Activated naive CD8-positive, alpha-beta T cell (primary cell): ENCODE results near the gene LRRTM4.

Experiments
- H3K27ac Mint-ChIP-seq: one replicate; pipeline ENCODE4 v1.8.0; 2021; ENCODE audit warnings: mixed read lengths
- H3K27me3 Mint-ChIP-seq: one replicate; pipeline ENCODE4 v1.8.0; 2021; ENCODE audit warnings: mixed read lengths
- H3K36me3 Mint-ChIP-seq: one replicate; pipeline ENCODE4 v1.8.0; 2021; ENCODE audit warnings: mixed read lengths
- H3K4me1 Mint-ChIP-seq: one replicate; pipeline ENCODE4 v1.8.0; 2021; ENCODE audit warnings: low read depth, mixed read lengths
- H3K4me3 Mint-ChIP-seq: one replicate; pipeline ENCODE4 v1.8.0; 2021; ENCODE audit warnings: mild to moderate bottlenecking, mixed read lengths
- H3K9me3 Mint-ChIP-seq: one replicate; pipeline ENCODE4 v1.8.0; 2021; ENCODE audit warnings: low read depth, mixed read lengths

The LRRTM4 gene

DNA sequence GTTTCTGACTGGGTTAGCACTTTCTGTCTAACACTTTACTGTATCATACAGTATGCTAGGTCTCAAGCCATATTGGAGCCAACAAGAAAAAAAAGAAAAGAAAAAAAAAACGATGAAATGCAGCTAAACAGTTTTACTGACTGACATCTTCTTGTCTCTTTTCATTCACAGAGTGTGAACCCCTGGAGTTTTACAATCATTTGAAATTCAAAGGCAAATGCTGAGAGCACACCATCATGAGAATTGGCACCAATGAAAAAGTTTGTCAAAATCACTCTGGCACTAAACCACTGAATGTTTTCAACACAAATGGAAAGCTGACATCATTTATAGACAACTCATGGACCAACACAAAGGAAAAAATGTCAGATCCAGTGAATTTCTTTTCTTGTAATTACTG, 513.3 kb downstream of the LRRTM4 start:
- H3K9me3 Mint-ChIP-seq, result peaks cover 23% of the 10 kb centered on the region
- no peaks in the 10 kb centered on the region for H3K36me3 Mint-ChIP-seq
- no peaks in the 10 kb centered on the region for H3K4me1 Mint-ChIP-seq
- no peak overlapping the region for H3K4me3 Mint-ChIP-seq
- no peaks in the 10 kb centered on the region for H3K27me3 Mint-ChIP-seq
- no peak overlapping the region for H3K27ac Mint-ChIP-seq

DNA sequence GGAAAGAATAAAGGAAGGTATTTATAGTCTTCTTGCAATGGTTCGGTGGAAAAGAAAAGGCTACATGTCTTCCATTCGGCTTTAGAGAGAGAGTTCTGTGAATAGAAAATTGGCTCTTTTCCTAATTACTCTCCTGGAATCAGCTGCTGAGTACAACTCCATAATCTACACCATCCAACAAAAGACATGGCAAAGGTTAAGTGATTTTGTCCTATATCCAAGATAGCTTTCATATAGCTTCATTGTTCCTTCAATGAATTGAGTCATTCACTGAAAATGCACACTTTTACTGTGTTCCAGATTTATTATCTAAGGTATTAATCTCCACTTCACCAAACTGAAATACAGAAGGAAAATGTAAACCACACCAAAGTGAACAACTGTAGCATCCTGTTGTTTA, 514.5 kb downstream of the LRRTM4 start:
- H3K36me3 Mint-ChIP-seq, result no peaks in the 10 kb centered on the region
- H3K4me1 Mint-ChIP-seq, result no peaks in the 10 kb centered on the region
- no peak overlapping the region for H3K4me3 Mint-ChIP-seq
- H3K27me3 Mint-ChIP-seq, result no peaks in the 10 kb centered on the region
- H3K27ac Mint-ChIP-seq, result no peak overlapping the region
- peaks cover 19% of the 10 kb centered on the region for H3K9me3 Mint-ChIP-seq

DNA sequence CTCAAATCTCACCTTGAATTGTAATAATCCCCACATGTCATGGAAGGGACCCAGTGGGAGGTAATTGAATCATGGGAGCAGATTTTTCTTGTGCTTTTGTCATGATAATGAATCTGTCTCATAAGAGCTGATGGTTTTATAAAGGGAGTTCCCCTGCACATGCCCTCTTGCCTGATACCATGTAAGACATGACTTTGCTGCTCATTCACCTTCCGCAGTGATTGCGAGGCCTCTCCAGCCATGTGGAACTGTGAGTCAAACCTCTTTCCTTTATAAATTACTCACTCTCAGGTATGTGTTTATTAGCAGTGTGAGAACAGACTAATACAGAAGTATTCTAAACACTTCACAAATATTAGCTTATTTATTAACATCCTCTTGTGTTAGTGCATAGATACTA, 516.7 kb downstream of the LRRTM4 start:
- Mint-ChIP-seq H3K4me3 (no peak overlapping the region), H3K36me3 (no peaks in the 10 kb centered on the region), H3K4me1 (no peaks in the 10 kb centered on the region), H3K27me3 (no peaks in the 10 kb centered on the region), H3K9me3 (peaks cover 23% of the 10 kb centered on the region), H3K27ac (no peak overlapping the region)

DNA sequence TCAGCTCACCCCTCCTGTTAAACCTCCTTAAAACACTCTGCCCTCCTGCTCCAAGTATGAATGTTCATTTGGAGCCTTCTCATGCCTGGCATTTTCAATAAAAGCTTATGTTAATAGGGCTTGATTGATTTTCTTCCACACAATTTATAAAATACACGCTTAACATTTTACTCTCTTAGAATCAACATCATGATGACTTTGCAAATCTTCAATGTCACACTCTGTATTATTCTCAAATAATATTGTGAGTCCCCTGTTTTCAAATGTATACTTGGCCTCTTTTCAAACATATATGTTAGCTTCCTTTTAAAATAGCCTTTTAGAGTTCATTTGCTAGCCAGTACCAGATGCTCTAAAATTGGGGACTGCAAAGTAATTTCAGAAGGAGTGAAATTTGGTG, 520.3 kb downstream of the LRRTM4 start:
- Mint-ChIP-seq H3K9me3 (peaks cover 20% of the 10 kb centered on the region), H3K27ac (no peak overlapping the region), H3K36me3 (no peaks in the 10 kb centered on the region), H3K27me3 (no peaks in the 10 kb centered on the region), H3K4me3 (no peak overlapping the region), H3K4me1 (no peaks in the 10 kb centered on the region)

DNA sequence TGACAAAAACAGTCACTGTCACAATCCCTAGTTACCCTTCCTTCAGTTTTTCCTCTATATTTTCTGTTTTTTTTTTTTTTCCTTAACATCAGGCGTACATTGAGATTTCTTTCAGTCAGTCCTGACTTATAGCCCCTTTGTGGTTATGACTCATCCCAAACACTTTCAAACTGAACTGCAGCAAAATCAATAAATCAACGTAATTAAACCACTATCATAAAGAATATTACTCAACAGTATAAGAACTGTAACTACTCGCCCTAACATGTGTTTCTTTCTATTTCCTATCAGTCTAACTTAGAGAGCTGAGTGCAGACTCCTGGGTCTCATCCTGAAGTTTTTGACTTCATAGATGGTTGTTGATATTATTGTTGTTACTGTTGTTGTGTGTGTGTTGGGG, 523.5 kb downstream of the LRRTM4 start:
- peaks cover 13% of the 10 kb centered on the region for H3K9me3 Mint-ChIP-seq

DNA sequence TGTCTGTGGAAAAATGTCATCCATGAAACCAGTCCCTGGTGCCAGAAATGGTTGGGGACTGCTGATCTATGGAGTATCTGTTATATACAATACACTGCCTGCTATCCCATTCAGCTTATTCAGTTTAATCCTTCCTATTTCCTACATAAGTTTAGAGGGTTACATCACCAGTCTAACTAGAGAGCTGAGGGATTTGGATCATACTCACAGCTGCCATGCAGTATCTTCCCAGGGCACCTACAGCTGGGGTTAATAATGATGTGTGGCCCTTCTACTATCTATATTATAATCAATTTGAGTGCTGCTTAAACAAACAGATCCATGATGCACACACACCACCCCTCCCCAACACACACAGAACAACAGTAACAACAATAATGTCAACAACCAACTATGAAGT, 524.0 kb downstream of the LRRTM4 start:
- no peak overlapping the region for H3K27ac Mint-ChIP-seq
- H3K4me3 Mint-ChIP-seq, result no peak overlapping the region
- no peaks in the 10 kb centered on the region for H3K4me1 Mint-ChIP-seq
- no peaks in the 10 kb centered on the region for H3K36me3 Mint-ChIP-seq
- peaks cover 13% of the 10 kb centered on the region for H3K9me3 Mint-ChIP-seq
- H3K27me3 Mint-ChIP-seq, result no peaks in the 10 kb centered on the region

More for the DNA sequence above, 523.5 kb downstream of the LRRTM4 start:
- Mint-ChIP-seq H3K27me3 (no peaks in the 10 kb centered on the region), H3K27ac (no peak overlapping the region), H3K36me3 (no peaks in the 10 kb centered on the region), H3K4me3 (no peak overlapping the region), H3K4me1 (no peaks in the 10 kb centered on the region)

DNA sequence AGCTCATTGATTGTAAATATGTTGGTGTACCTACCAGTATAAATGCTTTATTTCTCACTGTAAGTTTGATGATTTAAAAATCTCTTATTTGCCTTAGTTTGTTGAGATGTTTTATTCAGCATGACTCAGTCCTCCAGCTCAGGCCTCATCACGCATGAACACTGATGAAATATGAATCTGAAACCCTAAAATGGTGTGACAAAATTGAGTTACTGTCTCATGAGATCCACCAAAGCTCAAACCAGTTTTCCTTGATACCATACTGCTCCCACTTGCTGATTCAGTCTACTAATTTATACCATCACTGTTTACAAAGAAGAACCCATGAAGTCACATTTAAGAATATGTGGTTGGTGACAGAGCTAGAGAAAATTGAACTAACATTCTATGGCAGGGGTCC, 524.9 kb downstream of the LRRTM4 start:
- H3K4me3 Mint-ChIP-seq, result no peak overlapping the region
- H3K27me3 Mint-ChIP-seq, result no peaks in the 10 kb centered on the region
- H3K27ac Mint-ChIP-seq, result no peak overlapping the region
- no peaks in the 10 kb centered on the region for H3K36me3 Mint-ChIP-seq
- no peaks in the 10 kb centered on the region for H3K4me1 Mint-ChIP-seq
- peaks cover 13% of the 10 kb centered on the region for H3K9me3 Mint-ChIP-seq

DNA sequence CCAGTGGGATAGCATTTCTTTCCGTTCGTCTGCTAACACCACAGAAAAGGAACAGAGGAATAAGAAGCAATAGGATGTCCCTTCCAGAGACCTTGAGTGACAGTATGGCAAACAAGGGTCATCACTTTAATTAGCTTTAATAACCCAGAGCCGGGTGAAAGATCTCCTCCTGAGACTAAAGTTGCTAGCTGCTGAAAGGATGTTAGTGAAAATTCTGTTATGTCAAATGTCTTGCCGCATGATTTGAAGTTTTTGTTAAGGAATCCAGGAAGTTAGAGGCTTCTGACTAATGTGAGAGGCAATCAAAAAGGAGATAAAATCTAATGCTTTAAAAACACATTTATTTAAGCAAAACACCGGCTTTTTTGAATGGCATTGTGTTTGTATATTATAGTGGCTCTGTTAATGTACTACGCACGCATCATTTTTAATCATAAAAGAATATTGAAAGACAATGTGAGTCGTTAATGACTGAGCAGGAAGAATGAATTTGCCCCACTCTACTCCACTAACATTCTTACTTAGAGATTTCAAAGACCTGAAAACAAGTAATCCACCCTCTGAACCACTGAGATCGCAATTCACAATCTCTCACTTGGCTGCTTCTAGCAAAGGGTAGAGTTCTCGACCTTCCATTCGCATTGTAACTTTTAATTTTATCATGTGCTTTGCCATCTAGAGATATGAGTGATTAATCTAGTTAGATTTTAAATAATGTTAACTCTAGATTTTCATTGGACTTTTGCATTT, 536.6 kb downstream of the LRRTM4 start:
- H3K9me3 Mint-ChIP-seq, result peaks cover 3% of the 10 kb centered on the region
- no peak overlapping the region for H3K27ac Mint-ChIP-seq
- no peaks in the 10 kb centered on the region for H3K36me3 Mint-ChIP-seq
- no peak overlapping the region for H3K4me3 Mint-ChIP-seq
- H3K4me1 Mint-ChIP-seq, result no peaks in the 10 kb centered on the region
- no peaks in the 10 kb centered on the region for H3K27me3 Mint-ChIP-seq

DNA sequence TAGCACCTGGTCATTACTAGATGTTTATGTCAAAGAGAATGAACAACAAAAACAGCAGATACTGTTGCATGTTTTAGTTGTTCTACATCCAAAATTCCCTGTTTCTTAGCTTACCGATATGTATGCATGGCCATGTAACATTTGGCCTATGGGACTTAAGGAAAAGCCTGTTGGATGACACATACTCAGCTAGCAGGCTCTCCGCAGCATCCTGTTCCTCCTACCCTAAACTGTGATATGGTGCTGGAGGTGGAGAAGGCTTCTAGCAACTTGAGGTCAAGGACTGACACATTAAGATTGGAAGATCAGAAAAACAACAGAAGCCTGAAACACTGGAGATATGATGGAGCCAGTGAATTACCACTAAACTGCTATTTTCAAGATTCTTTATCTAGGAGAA, 537.8 kb downstream of the LRRTM4 start:
- H3K4me1 Mint-ChIP-seq, result no peaks in the 10 kb centered on the region

DNA sequence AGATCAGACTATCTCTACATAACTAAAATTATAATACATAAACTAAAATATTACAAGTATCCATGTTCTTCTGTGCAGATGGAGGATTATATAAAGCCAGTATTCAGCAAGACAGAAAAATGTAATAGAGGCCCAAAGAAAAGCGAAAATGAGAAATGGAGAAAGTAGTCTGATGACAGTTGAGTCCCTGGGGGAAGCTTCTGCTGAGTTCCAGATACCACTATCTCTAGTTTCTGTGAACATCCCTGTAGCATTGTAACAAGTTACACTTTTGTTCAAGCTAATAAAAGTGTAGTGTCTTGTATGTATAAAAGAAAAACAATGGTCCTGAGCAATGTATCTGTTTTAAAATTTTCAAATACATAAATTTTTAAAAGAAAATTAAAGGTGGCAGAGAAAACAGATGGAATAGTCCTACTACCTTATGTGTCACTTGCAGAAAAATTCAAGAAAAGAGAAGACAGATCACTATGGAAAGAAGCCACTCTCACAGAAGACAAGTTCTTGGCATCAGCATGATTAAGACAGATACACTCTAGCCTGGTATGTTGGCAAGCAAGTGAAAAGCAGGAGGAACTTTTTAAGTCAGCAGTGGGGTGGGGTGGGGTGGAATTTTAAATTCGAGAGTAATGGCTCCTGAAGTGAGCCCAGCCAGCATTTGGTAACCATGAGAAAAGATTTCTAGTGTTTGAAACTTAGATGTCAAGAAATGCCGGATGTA, 541.9 kb downstream of the LRRTM4 start:
- Mint-ChIP-seq H3K4me3 (no peak overlapping the region), H3K4me1 (no peaks in the 10 kb centered on the region), H3K27me3 (no peaks in the 10 kb centered on the region), H3K27ac (no peak overlapping the region), H3K36me3 (no peaks in the 10 kb centered on the region), H3K9me3 (no peaks in the 10 kb centered on the region)

More for the DNA sequence above, 537.8 kb downstream of the LRRTM4 start:
- Mint-ChIP-seq H3K36me3 (no peaks in the 10 kb centered on the region), H3K27ac (no peak overlapping the region), H3K4me3 (no peak overlapping the region), H3K27me3 (no peaks in the 10 kb centered on the region), H3K9me3 (peaks cover 3% of the 10 kb centered on the region)

DNA sequence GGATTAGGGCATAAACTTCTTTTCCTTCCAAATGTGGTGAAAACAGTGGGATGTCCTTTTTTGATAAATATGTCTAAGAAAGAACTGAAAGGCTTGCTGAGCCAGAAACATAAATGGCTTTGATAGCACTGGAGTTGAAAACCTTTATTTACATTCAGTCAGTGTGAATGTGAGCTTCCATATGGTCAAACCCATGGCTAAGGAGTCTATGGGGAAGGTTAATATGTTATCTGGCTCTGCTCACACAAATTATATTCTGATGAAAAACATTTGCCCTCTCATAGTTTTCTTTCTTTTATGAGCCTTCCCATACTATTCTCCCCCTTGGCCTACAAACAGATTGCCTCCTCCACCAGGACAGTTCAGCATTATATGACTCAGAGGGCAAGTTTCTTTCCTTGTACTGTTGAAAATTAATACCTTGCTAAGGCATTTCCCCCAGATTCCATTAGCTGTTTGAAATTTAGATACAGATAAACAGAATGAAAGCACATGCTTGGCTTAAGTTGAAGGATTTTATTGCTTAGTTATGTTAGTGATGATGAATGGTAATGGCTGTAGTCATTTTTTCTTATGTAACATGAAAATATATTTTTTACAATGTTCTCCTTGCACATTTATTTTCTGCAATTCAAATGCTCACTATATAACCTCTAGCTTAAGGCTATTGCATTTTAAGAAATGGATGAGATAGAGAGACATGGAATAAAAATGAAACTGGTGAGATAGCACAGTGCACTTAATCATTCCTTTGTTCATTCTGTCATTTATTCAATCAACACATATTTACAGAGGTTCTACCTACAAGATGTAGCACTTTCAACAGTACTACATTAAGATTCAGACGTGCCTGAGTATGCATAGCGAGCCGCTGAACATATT, 544.1 kb downstream of the LRRTM4 start:
- H3K9me3 Mint-ChIP-seq, result no peaks in the 10 kb centered on the region
- H3K36me3 Mint-ChIP-seq, result no peaks in the 10 kb centered on the region
- no peak overlapping the region for H3K27ac Mint-ChIP-seq
- H3K4me1 Mint-ChIP-seq, result no peaks in the 10 kb centered on the region
- H3K27me3 Mint-ChIP-seq, result no peaks in the 10 kb centered on the region
- no peak overlapping the region for H3K4me3 Mint-ChIP-seq

DNA sequence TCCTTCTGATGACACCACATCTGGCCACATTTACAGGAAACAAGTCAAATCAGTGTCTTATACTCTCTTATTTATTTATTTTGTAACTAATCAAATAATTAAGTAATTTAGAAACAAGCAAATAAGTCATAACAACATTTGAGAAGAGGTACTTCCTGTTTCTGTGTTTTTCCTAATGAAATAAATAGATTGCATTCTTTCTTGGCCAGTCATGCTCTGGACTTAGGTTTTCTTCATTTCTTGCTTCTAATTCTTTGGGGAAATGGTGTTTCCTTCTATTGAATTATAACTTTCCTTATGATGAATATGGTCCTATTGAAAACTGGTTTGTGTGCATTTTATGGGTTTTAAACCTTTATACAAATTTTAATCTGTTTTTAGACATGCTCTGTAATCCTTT, 546.4 kb downstream of the LRRTM4 start:
- Mint-ChIP-seq H3K36me3 (no peaks in the 10 kb centered on the region), H3K4me1 (no peaks in the 10 kb centered on the region), H3K9me3 (no peaks in the 10 kb centered on the region), H3K27me3 (no peaks in the 10 kb centered on the region), H3K4me3 (no peak overlapping the region), H3K27ac (no peak overlapping the region)

DNA sequence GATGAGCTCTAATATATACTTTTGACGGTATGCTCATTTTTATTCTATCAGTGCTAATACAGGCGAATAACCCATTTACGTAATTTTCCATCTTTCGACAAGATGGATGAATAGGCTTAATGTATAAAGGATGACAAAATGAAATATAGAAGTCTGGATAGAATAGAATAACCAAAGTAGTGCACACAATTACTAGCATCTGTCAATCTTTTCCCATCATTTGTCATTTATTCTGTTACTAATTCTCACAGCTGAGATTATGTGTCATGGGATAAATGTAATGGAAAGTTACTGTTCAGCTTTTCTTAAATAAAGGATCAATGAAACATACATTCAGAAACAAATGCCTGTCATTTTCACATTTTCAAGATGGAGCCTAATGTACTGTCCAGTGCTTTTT, 548.6 kb downstream of the LRRTM4 start:
- H3K27me3 Mint-ChIP-seq, result no peaks in the 10 kb centered on the region
- H3K9me3 Mint-ChIP-seq, result peaks cover 3% of the 10 kb centered on the region
- H3K4me1 Mint-ChIP-seq, result no peaks in the 10 kb centered on the region
- no peaks in the 10 kb centered on the region for H3K36me3 Mint-ChIP-seq
- H3K4me3 Mint-ChIP-seq, result no peak overlapping the region
- H3K27ac Mint-ChIP-seq, result no peak overlapping the region

DNA sequence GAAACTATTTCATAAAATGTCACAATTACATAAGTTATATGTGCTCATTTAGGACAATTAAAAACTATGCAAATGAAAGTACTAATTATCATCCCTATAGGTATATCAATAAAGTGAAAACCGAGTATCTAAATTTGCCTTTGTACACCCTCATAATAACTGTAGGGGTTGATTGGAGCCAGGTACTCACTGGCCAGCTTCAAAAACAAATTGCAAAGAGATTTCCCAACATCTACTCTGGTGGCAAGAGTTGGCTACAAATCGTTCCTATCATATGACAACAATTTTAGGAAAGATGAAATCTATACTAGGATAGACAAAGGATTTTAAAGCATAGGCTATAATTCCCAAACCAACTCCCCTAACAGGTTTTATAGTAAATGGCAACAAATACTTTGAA, 556.4 kb downstream of the LRRTM4 start:
- H3K9me3 Mint-ChIP-seq, result peaks cover 9% of the 10 kb centered on the region
- no peak overlapping the region for H3K4me3 Mint-ChIP-seq
- H3K27me3 Mint-ChIP-seq, result no peaks in the 10 kb centered on the region
- H3K36me3 Mint-ChIP-seq, result no peaks in the 10 kb centered on the region
- H3K4me1 Mint-ChIP-seq, result no peaks in the 10 kb centered on the region
- no peak overlapping the region for H3K27ac Mint-ChIP-seq

DNA sequence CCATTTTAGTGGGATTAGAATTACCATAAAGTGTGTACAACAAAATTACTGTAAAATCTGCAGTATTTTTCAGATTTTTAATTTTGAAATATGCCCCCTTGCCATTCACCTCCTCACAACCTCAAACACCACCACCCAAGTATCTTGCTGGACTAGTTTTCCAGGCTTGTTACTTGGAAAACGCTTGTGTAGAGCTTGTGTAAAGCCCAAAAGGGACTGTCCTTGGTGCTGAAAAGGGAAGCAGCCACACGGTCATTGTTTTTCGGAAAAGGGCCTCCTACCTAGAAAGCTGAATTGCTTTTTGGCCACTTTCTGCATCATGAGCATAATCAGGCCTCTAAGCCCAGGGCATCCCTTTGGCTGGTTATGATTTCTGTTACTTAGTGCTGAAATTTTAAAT, 563.4 kb downstream of the LRRTM4 start:
- no peak overlapping the region for H3K27ac Mint-ChIP-seq

More for the DNA sequence above, 563.4 kb downstream of the LRRTM4 start:
- no peaks in the 10 kb centered on the region for H3K27me3 Mint-ChIP-seq
- no peak overlapping the region for H3K4me3 Mint-ChIP-seq
- no peaks in the 10 kb centered on the region for H3K4me1 Mint-ChIP-seq
- peaks cover 12% of the 10 kb centered on the region for H3K9me3 Mint-ChIP-seq
- no peaks in the 10 kb centered on the region for H3K36me3 Mint-ChIP-seq
